Tibial nerve (tissue), 3 donors: ENCODE data around the gene AP2B1.
"Not testable (repeated sequence)": the region's sequence is repeated elsewhere in the genome, so short reads cannot be mapped to it uniquely, and the experiment has no call there.

Experiments used
- POLR2A ChIP-seq, 2 donors: fragments of 450-650 bp; IDR thresholded peaks; one replicate each; pipeline ENCODE4 v1.6.1; 2017; ENCODE audit warnings: antibody characterized with exemption in 2 of 2, mild to moderate bottlenecking in 2 of 2, moderate library complexity in 2 of 2
- TF ChIP-seq, protein P1 (sequence below), 5 experiments: fragments of 200-600 bp in 3 of 5; fragments of 450-650 bp in 2 of 5; sonication (generic) in 3 of 5; IDR thresholded peaks; one replicate each; pipeline ENCODE4 v1.5.1; 2016 to 2019; ENCODE audit warnings: antibody characterized with exemption in 5 of 5, mild to moderate bottlenecking in 3 of 5, moderate library complexity in 2 of 5

GRCh38 chr17:35703308-35703707, 116.2 kb downstream of the AP2B1 start:
- TF ChIP-seq, protein P1, sequence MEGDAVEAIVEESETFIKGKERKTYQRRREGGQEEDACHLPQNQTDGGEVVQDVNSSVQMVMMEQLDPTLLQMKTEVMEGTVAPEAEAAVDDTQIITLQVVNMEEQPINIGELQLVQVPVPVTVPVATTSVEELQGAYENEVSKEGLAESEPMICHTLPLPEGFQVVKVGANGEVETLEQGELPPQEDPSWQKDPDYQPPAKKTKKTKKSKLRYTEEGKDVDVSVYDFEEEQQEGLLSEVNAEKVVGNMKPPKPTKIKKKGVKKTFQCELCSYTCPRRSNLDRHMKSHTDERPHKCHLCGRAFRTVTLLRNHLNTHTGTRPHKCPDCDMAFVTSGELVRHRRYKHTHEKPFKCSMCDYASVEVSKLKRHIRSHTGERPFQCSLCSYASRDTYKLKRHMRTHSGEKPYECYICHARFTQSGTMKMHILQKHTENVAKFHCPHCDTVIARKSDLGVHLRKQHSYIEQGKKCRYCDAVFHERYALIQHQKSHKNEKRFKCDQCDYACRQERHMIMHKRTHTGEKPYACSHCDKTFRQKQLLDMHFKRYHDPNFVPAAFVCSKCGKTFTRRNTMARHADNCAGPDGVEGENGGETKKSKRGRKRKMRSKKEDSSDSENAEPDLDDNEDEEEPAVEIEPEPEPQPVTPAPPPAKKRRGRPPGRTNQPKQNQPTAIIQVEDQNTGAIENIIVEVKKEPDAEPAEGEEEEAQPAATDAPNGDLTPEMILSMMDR (IDR thresholded peaks at IDR 0.05), result not testable (repeated sequence)
- TF ChIP-seq POLR2A (IDR thresholded peaks at IDR 0.05), result not testable (repeated sequence)
